GM12873 (cell line): ENCODE measurements around the gene CDS2.

Experiments used
- CTCF ChIP-seq: IDR thresholded peaks from 2 replicates; pipeline ENCODE4 v1.5.1; 2012; ENCODE audit warnings: low read depth, mild to moderate bottlenecking, moderate library complexity, low read length, control low read depth; ENCODE audit not compliant: insufficient read depth; ENCODE audit errors: missing control alignments

Gene CDS2

GRCh38 chr20:5177071-5177470, 50.3 kb downstream of the CDS2 start:
- no peak for TF ChIP-seq CTCF

- TF ChIP-seq CTCF, result no peak
These were observed 51.2 kb downstream of the CDS2 start for GRCh38 chr20:5178046-5178445.

GRCh38 chr20:5180421-5180820, 53.6 kb downstream of the CDS2 start:
- no peak for TF ChIP-seq CTCF

- no peak for TF ChIP-seq CTCF
These were observed 54.1 kb downstream of the CDS2 start for GRCh38 chr20:5180933-5181332.

- no peak for TF ChIP-seq CTCF
These were observed 54.7 kb downstream of the CDS2 start for GRCh38 chr20:5181492-5181891.

- no peak for TF ChIP-seq CTCF
These were observed 55.1 kb downstream of the CDS2 start for GRCh38 chr20:5181958-5182357.

- no peak for TF ChIP-seq CTCF
These were observed 55.9 kb downstream of the CDS2 start for GRCh38 chr20:5182615-5183254.
